NCI-H1048 (cell line): ENCODE measurements around the gene ZNF516.

ENCODE experiments used
- DNase-seq: peaks from one replicate; lab custom pipeline; 2025; lab: John Stamatoyannopoulos, UW

Gene ZNF516

GRCh38 chr18:76363436-76364120 lies 131.5 kb downstream of the ZNF516 start:
- no peak for DNase-seq

GRCh38 chr18:76362676-76363075 lies 132.4 kb downstream of the ZNF516 start:
- DNase-seq = no peak

GRCh38 chr18:76361219-76361618 lies 133.8 kb downstream of the ZNF516 start:
- no peak for DNase-seq

GRCh38 chr18:76359909-76360308 lies 135.1 kb downstream of the ZNF516 start:
- no peak for DNase-seq

- no peak for DNase-seq
Measured at GRCh38 chr18:76358774-76359173, 136.3 kb downstream of the ZNF516 start.

GRCh38 chr18:76357585-76358260 lies 137.3 kb downstream of the ZNF516 start:
- no peak for DNase-seq

- DNase-seq = no peak
Measured at GRCh38 chr18:76357174-76357573, 137.9 kb downstream of the ZNF516 start.

GRCh38 chr18:76356666-76357065 lies 138.4 kb downstream of the ZNF516 start:
- DNase-seq = no peak

GRCh38 chr18:76354348-76354747 lies 140.7 kb downstream of the ZNF516 start:
- no peak for DNase-seq

GRCh38 chr18:76353500-76353899 lies 141.5 kb downstream of the ZNF516 start:
- no peak for DNase-seq

- DNase-seq = no peak
Measured at GRCh38 chr18:76353046-76353445, 142.0 kb downstream of the ZNF516 start.

GRCh38 chr18:76351961-76352581 lies 143.0 kb downstream of the ZNF516 start:
- peak; percentile 68 for DNase-seq

GRCh38 chr18:76350134-76351025 lies 144.7 kb downstream of the ZNF516 start:
- DNase-seq = no peak

- peak; percentile 8 for DNase-seq
Measured at GRCh38 chr18:76349067-76349715, 145.9 kb downstream of the ZNF516 start.

- DNase-seq = no peak
Measured at GRCh38 chr18:76348267-76349066, 146.6 kb downstream of the ZNF516 start.

GRCh38 chr18:76347341-76347740 lies 147.7 kb downstream of the ZNF516 start:
- DNase-seq = no peak

- no peak for DNase-seq
Measured at GRCh38 chr18:76346490-76347130, 148.4 kb downstream of the ZNF516 start.

- no peak for DNase-seq
Measured at GRCh38 chr18:76345901-76346300, 149.1 kb downstream of the ZNF516 start.

GRCh38 chr18:76343938-76344569 lies 151.0 kb downstream of the ZNF516 start:
- no peak for DNase-seq

GRCh38 chr18:76340410-76340809 lies 154.6 kb downstream of the ZNF516 start:
- DNase-seq = no peak
